Spleen (tissue), 7 donors: ENCODE data around the gene TSC22D2.

Experiments
- CTCF ChIP-seq, 11 experiments: fragments of 200-600 bp in 7 of 11; fragments of 450-650 bp in 4 of 11; sonication (generic) in 4 of 11; IDR thresholded peaks in 8 of 11; conservative IDR thresholded peaks in 3 of 11; 1 replicate in 7 of 11; 2 replicates in 4 of 11; pipeline versions ENCODE4 v1.4.0 to v1.8.0; 2016 to 2021; ENCODE audit warnings: antibody characterized with exemption in 11 of 11, inconsistent platforms in 4 of 11, mild to moderate bottlenecking in 1 of 11
- POLR2A ChIP-seq, 3 donors: fragments of 450-650 bp; IDR thresholded peaks; one replicate each; pipeline ENCODE4 v1.5.1; 2017; ENCODE audit warnings: antibody characterized with exemption in 3 of 3, mild to moderate bottlenecking in 1 of 3
- donor health status: DM: no; HTN: no; CAD: no; lungs with moderate emphysema.
- donor health status: DM: no; HTN: no; CAD: no.
- donor health status: DM: no; HTN: no; CAD: no.

- TF ChIP-seq CTCF (IDR thresholded peaks at IDR 0.05 in 8 of 11, conservative IDR thresholded peaks at IDR 0.05 in 3 of 11) (no peak), POLR2A (IDR thresholded peaks at IDR 0.05) (no peak)
Observed at GRCh38 chr3:150436161-150436560, 28.1 kb downstream of the TSC22D2 start.
